Mesendoderm (in vitro differentiated cells): ENCODE results near the gene PI4KB.

Source experiments
- DNase-seq: peaks from one replicate; pipeline ENCODE4 v3.0.0; 2013
- H2AK5ac ChIP-seq: 2 replicates; pipeline ENCODE4 v1.6.1; 2013; ENCODE audit warnings: low read length, inconsistent platforms
- H2BK120ac ChIP-seq: 2 replicates; pipeline ENCODE4 v1.6.1; 2013; ENCODE audit warnings: low read depth, mild to moderate bottlenecking, low read length, moderate library complexity, mixed read lengths
- H2BK15ac ChIP-seq: replicated peaks from 2 replicates; pipeline ENCODE4 v1.6.1; 2013; ENCODE audit warnings: low read depth, mild to moderate bottlenecking, moderate library complexity
- H2BK5ac ChIP-seq: 2 replicates; pipeline ENCODE4 v1.6.1; 2013; ENCODE audit warnings: low read length, inconsistent platforms
- H3K18ac ChIP-seq: 2 replicates; pipeline ENCODE4 v1.6.1; 2013; ENCODE audit warnings: mild to moderate bottlenecking, low read length, mixed read lengths
- H3K23ac ChIP-seq: one replicate; pipeline ENCODE4 v1.6.1; 2013; ENCODE audit warnings: low read length
- H3K27ac ChIP-seq: 2 replicates; pipeline ENCODE4 v1.5.1; 2013; ENCODE audit warnings: low read depth, mild to moderate bottlenecking, inconsistent platforms, low read length, moderate library complexity
- H3K27me3 ChIP-seq: 2 replicates; pipeline ENCODE4 v1.6.1; 2013; ENCODE audit warnings: low read length, control low read depth, mild to moderate bottlenecking, inconsistent platforms; ENCODE audit not compliant: insufficient read depth, poor library complexity
- H3K36me3 ChIP-seq: 2 replicates; pipeline ENCODE4 v1.6.1; 2013; ENCODE audit warnings: low read length, inconsistent platforms; ENCODE audit not compliant: control insufficient read depth, insufficient read depth
- H3K4ac ChIP-seq: one replicate; pipeline ENCODE4 v1.6.1; 2013; ENCODE audit warnings: low read depth, mild to moderate bottlenecking, low read length, moderate library complexity
- H3K4me1 ChIP-seq: 2 replicates; pipeline ENCODE4 v1.6.1; 2013; ENCODE audit warnings: low read depth, low read length, inconsistent platforms; ENCODE audit not compliant: control insufficient read depth
- H3K4me2 ChIP-seq: 2 replicates; pipeline ENCODE4 v1.6.1; 2013; ENCODE audit warnings: low read length
- H3K4me3 ChIP-seq: 2 replicates; pipeline ENCODE4 v1.5.1; 2013; ENCODE audit warnings: mild to moderate bottlenecking, low read length
- H3K56ac ChIP-seq: one replicate; pipeline ENCODE4 v1.6.1; 2013; ENCODE audit warnings: low read length
- H3K79me1 ChIP-seq: 2 replicates; pipeline ENCODE4 v1.6.1; 2013; ENCODE audit warnings: low read length, inconsistent platforms
- H3K79me2 ChIP-seq: 2 replicates; pipeline ENCODE4 v1.6.1; 2013; ENCODE audit warnings: mild to moderate bottlenecking, low read length; ENCODE audit not compliant: control insufficient read depth, insufficient read depth
- H3K9ac ChIP-seq: 2 replicates; pipeline ENCODE4 v1.6.1; 2013; ENCODE audit warnings: low read length, inconsistent platforms
- H4K5ac ChIP-seq: one replicate; pipeline ENCODE4 v1.6.1; 2013; ENCODE audit warnings: low read length
- H4K8ac ChIP-seq: one replicate; pipeline ENCODE4 v1.6.1; 2013; ENCODE audit warnings: low read depth, mild to moderate bottlenecking, control low read depth, low read length, moderate library complexity
- WGBS: extraction: QIAGEN DNeasy Blood & Tissue Kit; methylation state at CpG from one replicate; pipeline ENCODE4 v1.1.7; 2013; ENCODE audit warnings: low lambda C conversion rate, missing lambda C conversion rate; ENCODE audit not compliant: insufficient coverage; ENCODE audit errors: extremely low coverage; 5-methylcytosine and 5-hydroxymethylcytosine counted together

The PI4KB gene

GRCh38 chr1:151273924-151274466 is 53.2 kb downstream of the PI4KB start:
- no peak overlapping the region for H3K23ac ChIP-seq
- H2BK15ac ChIP-seq: no peak overlapping the region
- H3K4ac ChIP-seq: no peak overlapping the region
- H3K79me1 ChIP-seq: no peaks in the 10 kb centered on the region
- H4K5ac ChIP-seq: no peak overlapping the region
- H3K18ac ChIP-seq: no peak overlapping the region
- H3K9ac ChIP-seq: no peak overlapping the region
- H2BK120ac ChIP-seq: no peak overlapping the region
- no peak overlapping the region for H3K27ac ChIP-seq
- H3K4me1 ChIP-seq: no peaks in the 10 kb centered on the region
- no peak for DNase-seq
- H3K27me3 ChIP-seq: no peaks in the 10 kb centered on the region
- H3K36me3 ChIP-seq: no peaks in the 10 kb centered on the region
- no peaks in the 10 kb centered on the region for H3K79me2 ChIP-seq
- no peak overlapping the region for H3K4me3 ChIP-seq
- no peak overlapping the region for H4K8ac ChIP-seq
- no peak overlapping the region for H2BK5ac ChIP-seq
- H3K4me2 ChIP-seq: no peak overlapping the region
- H2AK5ac ChIP-seq: no peak overlapping the region
- no peak overlapping the region for H3K56ac ChIP-seq
- no CpG with 5 or more reads among the region's 3 CpGs for WGBS

DNA sequence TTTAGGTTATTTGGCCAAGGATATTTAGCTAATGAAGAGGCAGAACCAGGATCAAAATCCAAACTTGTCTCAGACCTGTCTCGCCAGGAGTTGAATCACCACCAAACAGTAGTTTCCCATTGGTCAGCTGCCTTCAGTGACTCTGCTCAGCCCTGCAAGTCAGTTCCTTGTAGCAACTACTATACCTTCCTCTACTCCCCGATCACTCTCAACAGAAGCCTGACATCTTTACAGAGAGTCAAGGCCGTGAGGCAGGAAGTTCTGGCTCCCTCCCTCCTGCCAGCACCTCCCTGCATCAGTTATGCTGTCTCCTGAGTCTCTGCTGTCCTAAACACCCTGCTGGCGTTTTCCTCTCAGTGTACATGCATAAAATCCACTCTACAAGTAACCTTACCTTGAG is 59.5 kb downstream of the PI4KB start:
- Histone ChIP-seq H3K4me3 (no peak overlapping the region), H3K4me2 (no peak overlapping the region), H2BK120ac (no peak overlapping the region), H3K79me1 (no peaks in the 10 kb centered on the region), H3K9ac (no peak overlapping the region), H3K4me1 (no peaks in the 10 kb centered on the region), H3K56ac (no peak overlapping the region), H4K5ac (no peak overlapping the region), H2BK15ac (no peak overlapping the region), H4K8ac (no peak overlapping the region), H3K4ac (no peak overlapping the region), H2AK5ac (no peak overlapping the region), H2BK5ac (no peak overlapping the region), H3K27ac (no peak overlapping the region), H3K79me2 (no peaks in the 10 kb centered on the region), H3K36me3 (peaks cover 11% of the 10 kb centered on the region), H3K18ac (no peak overlapping the region), H3K23ac (no peak overlapping the region), H3K27me3 (no peaks in the 10 kb centered on the region)
- DNase-seq: no peak
- whole genome bisulfite sequencing: no CpG with 5 or more reads among the region's 4 CpGs

- Histone ChIP-seq H2BK15ac (no peak overlapping the region), H3K79me1 (peaks cover 2% of the 10 kb centered on the region), H3K79me2 (no peaks in the 10 kb centered on the region), H3K27ac (no peak overlapping the region), H4K5ac (no peak overlapping the region), H3K4ac (no peak overlapping the region), H2BK120ac (no peak overlapping the region), H2AK5ac (no peak overlapping the region), H3K27me3 (no peaks in the 10 kb centered on the region), H3K9ac (no peak overlapping the region), H3K18ac (no peak overlapping the region), H3K56ac (no peak overlapping the region), H3K4me3 (no peak overlapping the region), H3K36me3 (peaks cover 13% of the 10 kb centered on the region), H4K8ac (no peak overlapping the region), H3K4me2 (no peak overlapping the region), H2BK5ac (no peak overlapping the region), H3K4me1 (no peaks in the 10 kb centered on the region), H3K23ac (no peak overlapping the region)
- no peak for DNase-seq
- WGBS: no CpG with 5 or more reads among the region's 8 CpGs
Measured at GRCh38 chr1:151266821-151267220, 60.4 kb downstream of the PI4KB start.

DNA sequence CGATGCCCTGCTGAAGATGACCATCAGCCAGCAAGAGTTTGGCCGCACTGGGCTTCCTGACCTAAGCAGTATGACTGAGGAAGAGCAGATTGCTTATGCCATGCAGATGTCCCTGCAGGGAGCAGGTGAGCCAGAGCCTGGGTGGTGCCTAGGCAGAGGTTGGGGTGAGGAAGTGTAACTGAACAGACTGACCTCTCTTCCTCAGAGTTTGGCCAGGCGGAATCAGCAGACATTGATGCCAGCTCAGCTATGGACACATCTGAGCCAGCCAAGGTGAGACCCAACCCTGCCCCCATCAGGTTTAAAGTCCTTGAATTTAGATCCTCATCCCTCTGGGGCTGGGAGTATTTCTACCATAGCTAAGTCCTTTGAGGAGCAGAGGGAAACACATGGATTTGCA is 60.9 kb downstream of the PI4KB start:
- H3K4me3 ChIP-seq: no peak overlapping the region
- no peak overlapping the region for H3K9ac ChIP-seq
- no peak for DNase-seq
- peaks cover 2% of the 10 kb centered on the region for H3K79me1 ChIP-seq
- no CpG with 5 or more reads among the region's 3 CpGs for WGBS
- H3K27ac ChIP-seq: no peak overlapping the region
- no peak overlapping the region for H4K5ac ChIP-seq
- H4K8ac ChIP-seq: no peak overlapping the region
- H3K36me3 ChIP-seq: peaks cover 13% of the 10 kb centered on the region
- no peak overlapping the region for H3K4ac ChIP-seq
- no peak overlapping the region for H3K18ac ChIP-seq
- no peaks in the 10 kb centered on the region for H3K27me3 ChIP-seq
- no peaks in the 10 kb centered on the region for H3K4me1 ChIP-seq
- H2BK15ac ChIP-seq: no peak overlapping the region
- H3K56ac ChIP-seq: no peak overlapping the region
- H2AK5ac ChIP-seq: no peak overlapping the region
- no peak overlapping the region for H2BK5ac ChIP-seq
- no peak overlapping the region for H3K4me2 ChIP-seq
- no peak overlapping the region for H3K23ac ChIP-seq
- no peak overlapping the region for H2BK120ac ChIP-seq
- no peaks in the 10 kb centered on the region for H3K79me2 ChIP-seq

- Histone ChIP-seq H3K23ac (no peak overlapping the region), H3K9ac (no peak overlapping the region), H2BK120ac (no peak overlapping the region), H3K4me2 (no peak overlapping the region), H3K4me1 (no peaks in the 10 kb centered on the region), H3K36me3 (peaks cover 13% of the 10 kb centered on the region), H3K27ac (no peak overlapping the region), H3K79me1 (peaks cover 2% of the 10 kb centered on the region), H2BK5ac (no peak overlapping the region), H3K4ac (no peak overlapping the region), H3K27me3 (no peaks in the 10 kb centered on the region), H3K4me3 (no peak overlapping the region), H2AK5ac (no peak overlapping the region), H2BK15ac (no peak overlapping the region), H4K8ac (no peak overlapping the region), H4K5ac (no peak overlapping the region), H3K18ac (no peak overlapping the region), H3K56ac (no peak overlapping the region), H3K79me2 (no peaks in the 10 kb centered on the region)
- WGBS: no CpG with 5 or more reads among the region's 14 CpGs
- DNase-seq: no peak
Measured at GRCh38 chr1:151265446-151266236, 61.6 kb downstream of the PI4KB start.

- no peak overlapping the region for H3K4me2 ChIP-seq
- H3K23ac ChIP-seq: no peak overlapping the region
- no peak overlapping the region for H2BK120ac ChIP-seq
- WGBS: no CpG with 5 or more reads among the region's 2 CpGs
- no peak overlapping the region for H2BK15ac ChIP-seq
- H3K27ac ChIP-seq: no peak overlapping the region
- no peak overlapping the region for H4K8ac ChIP-seq
- no peaks in the 10 kb centered on the region for H3K27me3 ChIP-seq
- no peak overlapping the region for H3K4ac ChIP-seq
- DNase-seq: no peak
- no peak overlapping the region for H2BK5ac ChIP-seq
- no peak overlapping the region for H3K4me3 ChIP-seq
- peaks cover 5% of the 10 kb centered on the region for H3K36me3 ChIP-seq
- H3K9ac ChIP-seq: no peak overlapping the region
- H3K79me1 ChIP-seq: peaks cover 8% of the 10 kb centered on the region
- H3K56ac ChIP-seq: no peak overlapping the region
- peaks cover 32% of the 10 kb centered on the region for H3K79me2 ChIP-seq
- H3K18ac ChIP-seq: no peak overlapping the region
- H2AK5ac ChIP-seq: no peak overlapping the region
- no peak overlapping the region for H4K5ac ChIP-seq
- H3K4me1 ChIP-seq: no peaks in the 10 kb centered on the region
Measured at GRCh38 chr1:151259351-151259750, 67.9 kb downstream of the PI4KB start.
